ENCODE results near the gene PPP2R5A. TPM values are rescaled to one million over a fixed set of nuclear protein-coding genes. Genes with fewer than 3 reads are reported as not detected.

Gene PPP2R5A
- total RNA-seq, 1 experiment from 2014 or later, result 22.0 TPM

GRCh38 chr1:212396638-212397037 lies 111.4 kb downstream of the PPP2R5A start:
- Histone ChIP-seq H4K5ac (ENCODE audit: insufficient read length, low read depth, low read length) (no peak overlapping the region), H2BK20ac (ENCODE audit: low read depth, low read length, poor library complexity, severe bottlenecking) (no peak overlapping the region), H3T11ph (ENCODE audit: low read length) (no peak overlapping the region), H3K9ac (ENCODE audit: extremely low read depth, insufficient read length, low read length) (no peak overlapping the region), H2AFZ (ENCODE audit: low read length) (no peak overlapping the region), H4K8ac (replicated peaks; ENCODE audit: insufficient read length, low read depth, low read length) (no peak overlapping the region), H3K27ac (ENCODE audit: insufficient read length, low read depth, low read length) (no peak overlapping the region), H2BK15ac (ENCODE audit: low read depth, low read length) (no peak overlapping the region), H3K79me1 (ENCODE audit: insufficient read depth, low read depth, low read length, poor library complexity, severe bottlenecking) (no peaks in the 10 kb centered on the region), H3K56ac (ENCODE audit: insufficient read length, low read depth, low read length) (no peak overlapping the region), H3K4me2 (ENCODE audit: insufficient read depth, insufficient read length, low read length) (no peak overlapping the region), H3K79me2 (ENCODE audit: insufficient read depth, low read length) (no peaks in the 10 kb centered on the region), H2BK120ac (ENCODE audit: low read depth, low read length, poor library complexity, severe bottlenecking) (no peak overlapping the region), H2AK5ac (ENCODE audit: insufficient read length, low read length) (no peak overlapping the region), H3K23me2 (ENCODE audit: insufficient read length, low read depth, low read length, poor library complexity, severe bottlenecking) (no peaks in the 10 kb centered on the region), H3K4ac (ENCODE audit: low read depth, low read length) (no peak overlapping the region), H3K14ac (ENCODE audit: insufficient read depth, low read length) (no peak overlapping the region), H4K91ac (ENCODE audit: insufficient read length, low read depth, low read length) (no peak overlapping the region), H3K23ac (ENCODE audit: insufficient read length, low read depth, low read length) (no peak overlapping the region), H2BK12ac (ENCODE audit: insufficient read length, low read depth, low read length) (no peak overlapping the region), H3K27me3 (ENCODE audit: insufficient read depth, low read length) (no peaks in the 10 kb centered on the region), H2BK5ac (ENCODE audit: insufficient read length, low read length) (no peak overlapping the region), H3K18ac (ENCODE audit: insufficient read length, low read depth, low read length) (no peak overlapping the region), H4K20me1 (ENCODE audit: control insufficient read depth, insufficient read depth, insufficient read length) (no peaks in the 10 kb centered on the region), H3K4me1 (ENCODE audit: insufficient read depth, low read length) (no peaks in the 10 kb centered on the region), H3K9me3 (ENCODE audit: control insufficient read depth, low read depth, low read length) (peaks cover 5% of the 10 kb centered on the region)
- Mint-ChIP-seq H3K4me3 (no peak overlapping the region), H3K27ac (no peak overlapping the region), H3K36me3 (ENCODE audit: insufficient read depth in 1 of 3, low read depth in 3 of 3) (peaks cover 58 to 78% (median 63%) of the 10 kb centered on the region in 3 experiments), H3K4me1 (no peaks in the 10 kb centered on the region), H3K9me3 (peaks cover 34 to 41% of the 10 kb centered on the region in 2 experiments), H3K27me3 (ENCODE audit: low read depth) (no peaks in the 10 kb centered on the region)
- no peak for TF ChIP-seq CTCF (conservative IDR thresholded peaks at IDR 0.05)
- WGBS (ENCODE audit: extremely low coverage, insufficient read length, low lambda C conversion rate), result no CpG with 5 or more reads among the region's 3 CpGs
- DNase-seq, result no peak
